ENCODE results near the gene HSPA6. TPM values are rescaled to one million over a fixed set of nuclear protein-coding genes. Genes with fewer than 3 reads are reported as not detected.

The HSPA6 gene
- total RNA-seq, 2 experiments from 2014 or later: 0.36 to 0.45 TPM

DNA sequence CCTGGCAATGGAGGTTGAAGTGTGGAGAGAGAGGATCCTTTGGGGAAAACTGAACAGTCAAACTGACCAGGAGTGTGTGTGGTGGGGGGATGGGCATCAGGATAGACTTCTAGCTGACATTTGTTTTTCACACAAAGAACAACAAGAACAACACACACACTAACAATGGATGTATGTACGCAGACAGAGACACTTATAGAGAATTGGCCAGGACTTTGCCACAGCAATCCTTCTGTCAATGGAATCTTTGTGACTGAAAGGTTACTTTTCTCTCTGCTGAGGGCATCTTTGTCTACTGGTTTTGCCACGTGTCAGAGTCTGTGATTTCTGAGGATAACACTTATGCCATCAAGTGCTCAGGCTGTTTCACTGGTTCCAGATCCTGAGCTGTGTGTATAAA, 31.5 kb upstream of the HSPA6 start:
- no peak for DNase-seq
- CTCF ChIA-PET: interaction anchor here (1.4 kb wide), 1 partner anchor 246 kb away, joined by 6 read pairs; no protein-coding TSS in a partner anchor
- H3K27ac Mint-ChIP-seq: no peak overlapping the region
- peaks cover 9% of the 10 kb centered on the region for H3K4me1 Mint-ChIP-seq (ENCODE audit: low read depth)
- no peak overlapping the region for H3K4me3 Mint-ChIP-seq
- no peaks in the 10 kb centered on the region for H3K36me3 Mint-ChIP-seq (ENCODE audit: low read depth)
- TF ChIP-seq, protein P1, sequence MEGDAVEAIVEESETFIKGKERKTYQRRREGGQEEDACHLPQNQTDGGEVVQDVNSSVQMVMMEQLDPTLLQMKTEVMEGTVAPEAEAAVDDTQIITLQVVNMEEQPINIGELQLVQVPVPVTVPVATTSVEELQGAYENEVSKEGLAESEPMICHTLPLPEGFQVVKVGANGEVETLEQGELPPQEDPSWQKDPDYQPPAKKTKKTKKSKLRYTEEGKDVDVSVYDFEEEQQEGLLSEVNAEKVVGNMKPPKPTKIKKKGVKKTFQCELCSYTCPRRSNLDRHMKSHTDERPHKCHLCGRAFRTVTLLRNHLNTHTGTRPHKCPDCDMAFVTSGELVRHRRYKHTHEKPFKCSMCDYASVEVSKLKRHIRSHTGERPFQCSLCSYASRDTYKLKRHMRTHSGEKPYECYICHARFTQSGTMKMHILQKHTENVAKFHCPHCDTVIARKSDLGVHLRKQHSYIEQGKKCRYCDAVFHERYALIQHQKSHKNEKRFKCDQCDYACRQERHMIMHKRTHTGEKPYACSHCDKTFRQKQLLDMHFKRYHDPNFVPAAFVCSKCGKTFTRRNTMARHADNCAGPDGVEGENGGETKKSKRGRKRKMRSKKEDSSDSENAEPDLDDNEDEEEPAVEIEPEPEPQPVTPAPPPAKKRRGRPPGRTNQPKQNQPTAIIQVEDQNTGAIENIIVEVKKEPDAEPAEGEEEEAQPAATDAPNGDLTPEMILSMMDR (IDR thresholded peaks at IDR 0.05): no peak
- no peak for ATAC-seq
- POLR2A ChIA-PET: no interaction called here
- no peaks in the 10 kb centered on the region for H3K9me3 Mint-ChIP-seq
- intact Hi-C loops (cut with micrococcal nuclease): no loop called here
- H3K27me3 Mint-ChIP-seq: peaks cover 53% of the 10 kb centered on the region

DNA sequence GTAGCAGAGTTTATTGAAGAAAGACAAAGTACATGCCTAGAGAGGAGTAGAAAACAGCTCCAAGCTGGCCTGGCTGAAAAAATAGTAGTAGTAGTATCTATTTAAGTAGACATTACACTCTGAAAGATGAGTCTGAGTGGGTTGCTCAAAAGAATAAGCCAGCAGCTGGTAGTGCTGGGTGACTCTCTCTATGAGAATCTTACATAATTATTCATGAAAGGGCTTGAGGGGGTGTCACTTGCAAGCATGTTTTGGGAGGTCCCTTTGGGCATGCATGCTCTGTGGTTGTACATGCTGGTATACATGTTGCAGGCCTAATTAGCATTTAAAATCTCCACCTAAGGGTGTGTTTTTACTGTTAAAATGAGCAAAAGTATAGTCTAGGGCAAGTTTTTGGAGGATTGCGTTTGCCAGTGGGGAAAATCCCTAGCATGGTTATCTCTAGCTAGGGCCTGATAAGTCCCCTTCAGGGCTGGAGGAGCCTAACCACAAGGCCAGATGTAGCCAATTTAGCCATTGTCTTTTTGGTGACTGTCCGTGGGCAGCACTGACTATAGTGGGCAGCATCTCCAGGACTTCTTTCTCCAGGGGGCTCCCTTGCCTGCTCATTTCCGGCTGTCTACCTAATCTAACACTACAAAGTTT, 30.1 kb upstream of the HSPA6 start:
- H3K27ac Mint-ChIP-seq: no peak overlapping the region
- H3K27me3 Mint-ChIP-seq: peaks cover 47% of the 10 kb centered on the region
- ChIA-PET CTCF (no interaction called here), POLR2A (no interaction called here)
- H3K36me3 Mint-ChIP-seq (ENCODE audit: low read depth): no peaks in the 10 kb centered on the region
- no peak for DNase-seq
- H3K9me3 Mint-ChIP-seq: no peaks in the 10 kb centered on the region
- TF ChIP-seq, protein P1 (IDR thresholded peaks at IDR 0.05): no peak
- intact Hi-C loops (cut with micrococcal nuclease): no loop called here
- no peak for ATAC-seq
- peaks cover 11% of the 10 kb centered on the region for H3K4me1 Mint-ChIP-seq (ENCODE audit: low read depth)
- H3K4me3 Mint-ChIP-seq: no peak overlapping the region

DNA sequence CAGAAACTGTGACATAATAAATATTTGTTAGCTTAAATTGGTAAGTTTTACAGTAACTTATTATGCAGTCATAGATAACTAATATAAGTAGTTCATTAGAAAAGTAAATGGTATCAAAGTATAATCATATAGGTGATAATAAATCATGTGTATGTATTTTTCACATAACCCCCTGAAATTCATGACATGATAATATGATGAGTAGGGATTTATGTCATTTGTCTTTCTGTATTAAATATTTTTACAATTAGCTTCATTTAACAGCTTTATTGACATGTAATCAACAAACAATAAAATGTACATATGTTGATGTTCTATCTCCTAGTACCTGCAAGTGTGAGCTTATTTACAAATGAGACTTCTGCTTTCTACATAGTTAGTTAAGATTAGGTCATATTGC, 28.9 kb upstream of the HSPA6 start:
- Mint-ChIP-seq H3K9me3 (no peaks in the 10 kb centered on the region), H3K27ac (no peak overlapping the region), H3K27me3 (peaks cover 43% of the 10 kb centered on the region), H3K36me3 (ENCODE audit: low read depth) (no peaks in the 10 kb centered on the region), H3K4me3 (no peak overlapping the region), H3K4me1 (ENCODE audit: low read depth) (peaks cover 17% of the 10 kb centered on the region)
- intact Hi-C loops (cut with micrococcal nuclease): no loop called here
- TF ChIP-seq, protein P1 (IDR thresholded peaks at IDR 0.05): no peak
- DNase-seq (no peak), ATAC-seq (no peak)
- CTCF ChIA-PET: no interaction called here
- POLR2A ChIA-PET: no interaction called here

DNA sequence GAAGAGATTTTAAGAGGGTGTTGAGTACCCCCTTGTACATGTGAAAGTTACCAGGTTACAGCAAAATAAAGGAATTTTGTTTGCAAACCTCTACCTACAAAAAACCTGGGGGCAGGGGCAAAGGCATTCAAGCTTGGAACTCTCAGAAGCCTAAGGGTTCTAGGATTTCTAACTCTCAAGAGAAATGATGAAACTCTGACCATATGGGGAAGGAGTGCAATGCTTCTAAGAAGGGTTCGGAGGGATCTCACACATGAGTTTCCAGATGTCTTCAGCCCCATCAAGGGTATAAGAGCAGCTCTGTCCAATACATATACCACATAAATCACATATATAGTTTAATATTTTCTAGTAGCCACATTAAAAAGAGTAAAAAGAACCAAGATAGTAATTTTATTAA, 26.4 kb upstream of the HSPA6 start:
- Mint-ChIP-seq H3K9me3 (no peaks in the 10 kb centered on the region), H3K36me3 (ENCODE audit: low read depth) (no peaks in the 10 kb centered on the region), H3K27ac (no peak overlapping the region), H3K4me1 (ENCODE audit: low read depth) (peaks cover 7% of the 10 kb centered on the region), H3K4me3 (no peak overlapping the region), H3K27me3 (peaks cover 27% of the 10 kb centered on the region)
- ChIA-PET CTCF (interaction anchor here (1.3 to 3.0 kb wide), 2 partner anchors 11 to 13 kb away, joined by 4 to 11 read pairs; no protein-coding TSS in a partner anchor), POLR2A (interaction anchor here (0.7 kb wide), 1 partner anchor 9 kb away, joined by 4 read pairs; no protein-coding TSS in a partner anchor)
- no peak for ATAC-seq
- intact Hi-C loops (cut with micrococcal nuclease): no loop called here
- no peak for DNase-seq
- TF ChIP-seq, protein P1 (IDR thresholded peaks at IDR 0.05): no peak

DNA sequence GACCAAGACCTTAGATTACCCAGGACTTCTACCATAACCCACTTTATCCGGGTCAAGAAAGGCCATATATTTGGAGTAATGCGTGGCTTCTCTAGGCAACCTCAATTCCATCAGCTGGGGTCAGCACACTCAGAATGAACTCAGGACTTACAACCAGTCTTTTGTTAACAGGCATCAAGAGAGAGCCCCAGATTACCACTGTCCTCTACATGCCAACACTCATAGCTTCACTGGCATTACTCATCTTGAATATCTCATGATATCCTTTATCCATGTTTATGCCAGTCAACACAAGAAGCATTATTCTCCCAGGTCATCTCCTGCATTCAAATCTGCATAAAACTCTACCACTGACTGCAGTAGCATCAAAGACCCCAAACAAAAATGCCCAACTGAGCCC, 25.7 kb upstream of the HSPA6 start:
- intact Hi-C loops (cut with micrococcal nuclease): no loop called here
- peaks cover 24% of the 10 kb centered on the region for H3K27me3 Mint-ChIP-seq
- DNase-seq (no peak), ATAC-seq (no peak)
- H3K9me3 Mint-ChIP-seq: no peaks in the 10 kb centered on the region
- no peak overlapping the region for H3K27ac Mint-ChIP-seq
- TF ChIP-seq, protein P1 (IDR thresholded peaks at IDR 0.05): no peak
- ChIA-PET POLR2A (interaction anchor here (0.7 kb wide), 1 partner anchor 9 kb away, joined by 4 read pairs; no protein-coding TSS in a partner anchor), CTCF (interaction anchor here (1.3 to 3.0 kb wide), 2 partner anchors 11 to 14 kb away, joined by 4 to 11 read pairs; no protein-coding TSS in a partner anchor)
- H3K36me3 Mint-ChIP-seq (ENCODE audit: low read depth): no peaks in the 10 kb centered on the region
- H3K4me1 Mint-ChIP-seq (ENCODE audit: low read depth): peaks cover 7% of the 10 kb centered on the region
- no peak overlapping the region for H3K4me3 Mint-ChIP-seq

All from activated CD8-positive, alpha-beta T cell treated with anti-CD3 and anti-CD28 coated beads for 36 hours (primary cell).